HEK293T (cell line): ENCODE measurements around the gene CHRNA1.

ENCODE experiments used
- CTCF ChIA-PET: fragments of 350-600 bp; formaldehyde crosslinking; extraction: SDS; loops from one replicate; lab custom pipeline; 2021; ENCODE audit warnings: antibody characterized with exemption, inconsistent platforms; lab: Yijun Ruan, JAX
- POLR2A ChIA-PET: fragments of 350-600 bp; formaldehyde crosslinking; extraction: SDS; loops from one replicate; lab custom pipeline; 2020; ENCODE audit warnings: antibody characterized with exemption, inconsistent platforms; lab: Yijun Ruan, JAX
- DNase-seq: peaks from one replicate; pipeline ENCODE4 v3.0.0; 2012; ENCODE audit warnings: mixed read lengths; ENCODE audit errors: extremely low spot score
- ARNT ChIP-seq: fragments of 450-650 bp; IDR thresholded peaks from 2 replicates; pipeline ENCODE4 v1.6.1; 2017; ENCODE audit warnings: mild to moderate bottlenecking
- BHLHE40 ChIP-seq: fragments of 450-650 bp; IDR thresholded peaks from 2 replicates; pipeline ENCODE4 v1.6.1; 2016; ENCODE audit warnings: mild to moderate bottlenecking, moderate library complexity, borderline replicate concordance
- CTBP1 ChIP-seq: fragments of 450-650 bp; IDR thresholded peaks from 2 replicates; pipeline ENCODE4 v1.6.1; 2016; ENCODE audit warnings: borderline replicate concordance
- ELF4 ChIP-seq: fragments of 450-650 bp; IDR thresholded peaks from 2 replicates; pipeline ENCODE4 v1.6.1; 2017; ENCODE audit warnings: antibody characterized with exemption
- FOXA1 ChIP-seq: fragments of 450-650 bp; IDR thresholded peaks from 2 replicates; pipeline ENCODE4 v1.6.1; 2016; ENCODE audit warnings: mild to moderate bottlenecking
- FOXK2 ChIP-seq: fragments of 450-650 bp; IDR thresholded peaks from 2 replicates; pipeline ENCODE4 v1.6.1; 2016; ENCODE audit warnings: mild to moderate bottlenecking
- FOXM1 ChIP-seq: fragments of 450-650 bp; IDR thresholded peaks from 2 replicates; pipeline ENCODE4 v1.6.1; 2017; ENCODE audit warnings: mild to moderate bottlenecking, borderline replicate concordance
- HDGF ChIP-seq: fragments of 450-650 bp; IDR thresholded peaks from 2 replicates; pipeline ENCODE4 v1.6.1; 2017; ENCODE audit warnings: antibody characterized with exemption, borderline replicate concordance
- L3MBTL2 ChIP-seq: fragments of 450-650 bp; conservative IDR thresholded peaks from 2 replicates; pipeline ENCODE4 v1.6.1; 2016; ENCODE audit warnings: mild to moderate bottlenecking
- LEF1 ChIP-seq: fragments of 450-650 bp; IDR thresholded peaks from 2 replicates; pipeline ENCODE4 v1.6.1; 2017; ENCODE audit warnings: mild to moderate bottlenecking, borderline replicate concordance
- NFRKB ChIP-seq: fragments of 450-650 bp; IDR thresholded peaks from 2 replicates; pipeline ENCODE4 v1.6.1; 2016; ENCODE audit warnings: mild to moderate bottlenecking, moderate library complexity
- PKNOX1 ChIP-seq: fragments of 450-650 bp; IDR thresholded peaks from 2 replicates; pipeline ENCODE4 v1.6.1; 2016
- SP1 ChIP-seq: fragments of 450-650 bp; IDR thresholded peaks from 2 replicates; pipeline ENCODE4 v1.6.1; 2017
- SUZ12 ChIP-seq: fragments of 450-650 bp; IDR thresholded peaks from 2 replicates; pipeline ENCODE4 v1.6.1; 2016; ENCODE audit warnings: mild to moderate bottlenecking
- TARDBP ChIP-seq: fragments of 450-650 bp; IDR thresholded peaks from 2 replicates; pipeline ENCODE4 v1.6.1; 2016
- ZNF384 ChIP-seq: fragments of 450-650 bp; IDR thresholded peaks from 2 replicates; pipeline ENCODE4 v1.6.1; 2016

Gene CHRNA1

GRCh38 chr2:174785481-174785880 is 21.2 kb upstream of the CHRNA1 start:
- ChIA-PET CTCF (no interaction called here), POLR2A (no interaction called here)
- DNase-seq = no peak
- TF ChIP-seq ZNF384 (no peak), BHLHE40 (no peak), FOXA1 (no peak)

- TF ChIP-seq TARDBP = no peak
- no peak for TF ChIP-seq HDGF
- TF ChIP-seq L3MBTL2 = no peak
- no peak for TF ChIP-seq LEF1
- TF ChIP-seq SP1 = no peak
- TF ChIP-seq CTBP1 = no peak
- TF ChIP-seq BHLHE40 = no peak
- no peak for TF ChIP-seq FOXA1
- no peak for TF ChIP-seq ARNT
- TF ChIP-seq PKNOX1 = no peak
- TF ChIP-seq FOXK2 = no peak
- no peak for TF ChIP-seq ELF4
- no peak for TF ChIP-seq FOXM1
- no peak for TF ChIP-seq SUZ12
- DNase-seq = no peak
- ChIA-PET CTCF (no interaction called here), POLR2A (no interaction called here)
These were observed 20.6 kb upstream of the CHRNA1 start for GRCh38 chr2:174784909-174785308.

GRCh38 chr2:174784316-174784715 is 20.0 kb upstream of the CHRNA1 start:
- POLR2A ChIA-PET = no interaction called here
- no peak for TF ChIP-seq NFRKB
- DNase-seq = no peak
- CTCF ChIA-PET = no interaction called here

GRCh38 chr2:174781996-174782395 is 17.7 kb upstream of the CHRNA1 start:
- ChIA-PET CTCF (interaction anchor here (1.5 kb wide), 1 partner anchor 11 kb away, joined by 4 read pairs; no protein-coding TSS in a partner anchor), POLR2A (no interaction called here)
- TF ChIP-seq BHLHE40 = no peak
- DNase-seq = no peak

- POLR2A ChIA-PET = no interaction called here
- TF ChIP-seq ZNF384 (no peak), FOXA1 (no peak), FOXM1 (no peak), SUZ12 (no peak), HDGF (no peak), LEF1 (no peak), BHLHE40 (no peak), TARDBP (no peak), PKNOX1 (no peak), NFRKB (no peak), FOXK2 (no peak), L3MBTL2 (no peak), SP1 (no peak), CTBP1 (no peak), ELF4 (no peak), ARNT (no peak)
These were observed 17.0 kb upstream of the CHRNA1 start for GRCh38 chr2:174781298-174781697.

GRCh38 chr2:174780856-174781255 is 16.6 kb upstream of the CHRNA1 start:
- DNase-seq = no peak
- CTCF ChIA-PET = interaction anchor here (0.7 to 1.5 kb wide), 2 partner anchors 10 to 81 kb away, joined by 3 to 4 read pairs; no protein-coding TSS in a partner anchor
- POLR2A ChIA-PET = no interaction called here
- TF ChIP-seq ARNT = no peak
- no peak for TF ChIP-seq CTBP1
- TF ChIP-seq BHLHE40 = no peak
- no peak for TF ChIP-seq HDGF
- no peak for TF ChIP-seq FOXM1
- TF ChIP-seq ELF4 = no peak
- no peak for TF ChIP-seq NFRKB
- no peak for TF ChIP-seq TARDBP
- TF ChIP-seq LEF1 = no peak
- no peak for TF ChIP-seq FOXA1
- no peak for TF ChIP-seq PKNOX1

More at GRCh38 chr2:174781298-174781697, 17.0 kb upstream of the CHRNA1 start:
- CTCF ChIA-PET = interaction anchor here (0.6 to 1.5 kb wide), 3 partner anchors 10 to 82 kb away, joined by 3 to 6 read pairs (median 4); no protein-coding TSS in a partner anchor
- no peak for DNase-seq

GRCh38 chr2:174780191-174780840 is 16.0 kb upstream of the CHRNA1 start:
- no peak for DNase-seq
- CTCF ChIA-PET = no interaction called here
- TF ChIP-seq PKNOX1 = no peak
- TF ChIP-seq CTBP1 = no peak
- no peak for TF ChIP-seq SUZ12
- POLR2A ChIA-PET = no interaction called here
